ENCODE results near the gene CFAP53. TPM values are rescaled to one million over a fixed set of nuclear protein-coding genes. Genes with fewer than 3 reads are reported as not detected.

The CFAP53 gene
- polyA plus RNA-seq, 1 donor from 2014 or later: 0.64 TPM

- TF ChIP-seq EZH2 (IDR thresholded peaks at IDR 0.05; ENCODE audit: borderline replicate concordance, insufficient read depth, low read length, poor library complexity, severe bottlenecking) (no peak), EP300 (conservative IDR thresholded peaks at IDR 0.05; ENCODE audit: poor library complexity, severe bottlenecking) (no peak), MXI1 (conservative IDR thresholded peaks at IDR 0.05; ENCODE audit: poor library complexity, severe bottlenecking) (no peak), RAD21 (conservative IDR thresholded peaks at IDR 0.05) (no peak), REST (IDR thresholded peaks at IDR 0.05; ENCODE audit: borderline replicate concordance) (no peak), POLR2AphosphoS5 (IDR thresholded peaks at IDR 0.05) (no peak), CTCF (IDR thresholded peaks at IDR 0.05; ENCODE audit: poor library complexity, severe bottlenecking) (no peak), TAF1 (IDR thresholded peaks at IDR 0.05; ENCODE audit: low read depth) (no peak), SMC3 (conservative IDR thresholded peaks at IDR 0.05; ENCODE audit: poor library complexity) (no peak)
- no peaks in the 10 kb centered on the region for H3K9me2 ChIP-seq (ENCODE audit: insufficient read depth, low read length)
Measured at GRCh38 chr18:50313873-50314460, 47.7 kb upstream of the CFAP53 start.

GRCh38 chr18:50313031-50313607, 46.8 kb upstream of the CFAP53 start:
- Histone ChIP-seq H3K27ac (ENCODE audit: low read length) (no peak overlapping the region), H3K4me3 (ENCODE audit: low read length) (no peak overlapping the region), H3K9ac (ENCODE audit: low read length) (no peak overlapping the region), H3K27me3 (ENCODE audit: insufficient read depth, low read depth, low read length) (no peaks in the 10 kb centered on the region), H3K9me2 (ENCODE audit: insufficient read depth, low read length) (no peaks in the 10 kb centered on the region), H3F3A (ENCODE audit: insufficient read depth, low read length, poor library complexity, severe bottlenecking) (no peaks in the 10 kb centered on the region), H3K4me2 (ENCODE audit: low read length) (no peak overlapping the region), H3K79me2 (replicated peaks; ENCODE audit: insufficient read depth, low read length) (no peaks in the 10 kb centered on the region), H3K36me3 (ENCODE audit: insufficient read depth, low read length) (no peaks in the 10 kb centered on the region), H4K20me1 (ENCODE audit: insufficient read depth) (no peaks in the 10 kb centered on the region), H2AFZ (ENCODE audit: low read depth, low read length) (no peak overlapping the region), H3K9me3 (ENCODE audit: low read length) (no peaks in the 10 kb centered on the region)
- TF ChIP-seq EZH2 (IDR thresholded peaks at IDR 0.05; ENCODE audit: borderline replicate concordance, insufficient read depth, low read length, poor library complexity, severe bottlenecking) (no peak), TAF1 (IDR thresholded peaks at IDR 0.05; ENCODE audit: low read depth) (no peak), RAD21 (conservative IDR thresholded peaks at IDR 0.05) (no peak), SMC3 (conservative IDR thresholded peaks at IDR 0.05; ENCODE audit: poor library complexity) (no peak), MXI1 (conservative IDR thresholded peaks at IDR 0.05; ENCODE audit: poor library complexity, severe bottlenecking) (no peak), REST (IDR thresholded peaks at IDR 0.05; ENCODE audit: borderline replicate concordance) (no peak), EP300 (conservative IDR thresholded peaks at IDR 0.05; ENCODE audit: poor library complexity, severe bottlenecking) (no peak), POLR2AphosphoS5 (IDR thresholded peaks at IDR 0.05) (no peak), CTCF (IDR thresholded peaks at IDR 0.05; ENCODE audit: poor library complexity, severe bottlenecking) (no peak)

More at GRCh38 chr18:50313873-50314460, 47.7 kb upstream of the CFAP53 start:
- Histone ChIP-seq H3K36me3 (ENCODE audit: insufficient read depth, low read length) (no peaks in the 10 kb centered on the region), H3K27me3 (ENCODE audit: insufficient read depth, low read depth, low read length) (no peaks in the 10 kb centered on the region), H3K4me3 (ENCODE audit: low read length) (no peak overlapping the region), H3K79me2 (replicated peaks; ENCODE audit: insufficient read depth, low read length) (no peaks in the 10 kb centered on the region), H3K9me3 (ENCODE audit: low read length) (no peaks in the 10 kb centered on the region), H3K27ac (ENCODE audit: low read length) (no peak overlapping the region), H2AFZ (ENCODE audit: low read depth, low read length) (no peak overlapping the region), H3K4me2 (ENCODE audit: low read length) (no peak overlapping the region), H3K9ac (ENCODE audit: low read length) (no peak overlapping the region), H4K20me1 (ENCODE audit: insufficient read depth) (no peaks in the 10 kb centered on the region), H3F3A (ENCODE audit: insufficient read depth, low read length, poor library complexity, severe bottlenecking) (no peaks in the 10 kb centered on the region)
